HEK293 (cell line): Measurements from ENCODE around the gene SLBP.

Source experiments
- CTCF ChIA-PET: fragments of 350-600 bp; formaldehyde crosslinking; extraction: SDS; loops from one replicate; lab custom pipeline; 2021; ENCODE audit warnings: antibody characterized with exemption; lab: Yijun Ruan, JAX
- POLR2A ChIA-PET: fragments of 300-600 bp; formaldehyde crosslinking; extraction: SDS; loops from one replicate; lab custom pipeline; 2020; ENCODE audit warnings: antibody characterized with exemption, inconsistent platforms; lab: Yijun Ruan, JAX
- H3K27ac ChIP-seq: fragments of 200-500 bp; sonication (Bioruptor generic); 2 replicates; pipeline ENCODE4 v1.5.1; 2014; ENCODE audit warnings: low read depth, low read length, control low read depth, inconsistent platforms; ENCODE audit errors: extremely low read depth
- H3K36me3 ChIP-seq, 2 experiments: fragments of 200-500 bp in 1 of 2; sonication (Bioruptor generic) in 1 of 2; 1 replicate in 1 of 2; 2 replicates in 1 of 2; pipeline ENCODE4 v1.5.1; 2014 to 2017; ENCODE audit warnings: inconsistent platforms in 2 of 2, low read length in 2 of 2; ENCODE audit not compliant: control insufficient read depth in 2 of 2, insufficient read depth in 1 of 2
- H3K4me1 ChIP-seq: fragments of 200-500 bp; sonication (Bioruptor generic); 2 replicates; pipeline ENCODE4 v1.5.1; 2014; ENCODE audit warnings: mild to moderate bottlenecking, low read length, inconsistent platforms; ENCODE audit not compliant: control insufficient read depth, insufficient read depth
- H3K4me3 ChIP-seq: 2 replicates; pipeline ENCODE4 v1.5.1; 2011; ENCODE audit warnings: low read depth, mild to moderate bottlenecking, control low read depth, low read length, moderate library complexity
- H3K9me3 ChIP-seq: fragments of 200-500 bp; sonication (Bioruptor generic); 2 replicates; pipeline ENCODE4 v1.5.1; 2014; ENCODE audit warnings: low read depth, low read length, inconsistent platforms; ENCODE audit not compliant: control insufficient read depth, insufficient read depth
- HOXA7 ChIP-seq: sonication (generic); formaldehyde crosslinking; IDR thresholded peaks from 2 replicates; pipeline ENCODE4 v1.8.1; 2022; ENCODE audit warnings: missing genetic modification reagents, borderline replicate concordance
- IKZF3 ChIP-seq: fragments of 450-650 bp; IDR thresholded peaks from 2 replicates; pipeline ENCODE4 v1.5.0; 2018; ENCODE audit warnings: missing biosample characterization, mild to moderate bottlenecking, missing genetic modification characterization, moderate library complexity
- MYNN ChIP-seq: fragments of 450-650 bp; formaldehyde crosslinking; IDR thresholded peaks from 2 replicates; pipeline ENCODE4 v1.5.1; 2016; ENCODE audit warnings: missing biosample characterization, missing genetic modification characterization, borderline replicate concordance
- OVOL3 ChIP-seq: fragments of 450-650 bp; formaldehyde crosslinking; IDR thresholded peaks from 2 replicates; pipeline ENCODE4 v1.5.1; 2016; ENCODE audit warnings: missing biosample characterization, missing genetic modification characterization
- YY2 ChIP-seq: fragments of 450-650 bp; formaldehyde crosslinking; IDR thresholded peaks from 2 replicates; pipeline ENCODE4 v1.5.1; 2016; ENCODE audit warnings: missing biosample characterization, missing genetic modification characterization
- ZFP3 ChIP-seq: fragments of 450-650 bp; formaldehyde crosslinking; IDR thresholded peaks from 2 replicates; pipeline ENCODE4 v1.5.1; 2016; ENCODE audit warnings: low read depth, missing biosample characterization, missing genetic modification characterization
- ZNF138 ChIP-seq: fragments of 450-650 bp; formaldehyde crosslinking; IDR thresholded peaks from 2 replicates; pipeline ENCODE4 v1.5.1; 2016; ENCODE audit warnings: missing biosample characterization, missing genetic modification characterization, borderline replicate concordance
- ZNF140 ChIP-seq: fragments of 450-650 bp; formaldehyde crosslinking; IDR thresholded peaks from 2 replicates; pipeline ENCODE4 v1.5.1; 2016; ENCODE audit warnings: missing biosample characterization, missing genetic modification characterization
- ZNF146 ChIP-seq: fragments of 450-650 bp; formaldehyde crosslinking; IDR thresholded peaks from 2 replicates; pipeline ENCODE4 v1.5.1; 2016; ENCODE audit warnings: missing biosample characterization, missing genetic modification characterization
- ZNF239 ChIP-seq: fragments of 450-650 bp; formaldehyde crosslinking; IDR thresholded peaks from 2 replicates; pipeline ENCODE4 v1.5.1; 2016; ENCODE audit warnings: missing biosample characterization, missing genetic modification characterization
- ZNF248 ChIP-seq: fragments of 450-650 bp; formaldehyde crosslinking; IDR thresholded peaks from 2 replicates; pipeline ENCODE4 v1.5.1; 2017; ENCODE audit warnings: missing biosample characterization, missing genetic modification characterization
- ZNF311 ChIP-seq: fragments of 450-650 bp; formaldehyde crosslinking; IDR thresholded peaks from 2 replicates; pipeline ENCODE4 v1.5.1; 2017; ENCODE audit warnings: missing biosample characterization, missing genetic modification characterization, borderline replicate concordance
- ZNF366 ChIP-seq: fragments of 450-650 bp; formaldehyde crosslinking; conservative IDR thresholded peaks from 2 replicates; pipeline ENCODE4 v1.5.1; 2016; ENCODE audit warnings: missing biosample characterization, missing genetic modification characterization
- ZNF558 ChIP-seq: fragments of 450-650 bp; formaldehyde crosslinking; IDR thresholded peaks from 2 replicates; pipeline ENCODE4 v1.5.1; 2016; ENCODE audit warnings: missing biosample characterization, missing genetic modification characterization
- ZNF658 ChIP-seq: fragments of 450-650 bp; formaldehyde crosslinking; IDR thresholded peaks from 2 replicates; pipeline ENCODE4; 2016; ENCODE audit warnings: missing biosample characterization, missing genetic modification characterization
- ZSCAN30 ChIP-seq: fragments of 450-650 bp; IDR thresholded peaks from 2 replicates; pipeline ENCODE4 v1.5.1; 2018; ENCODE audit warnings: missing biosample characterization, mild to moderate bottlenecking, missing genetic modification characterization, moderate library complexity
- TF ChIP-seq, protein P1 (sequence below): fragments of 450-650 bp; formaldehyde crosslinking; IDR thresholded peaks from 2 replicates; pipeline ENCODE4 v1.5.1; 2016; ENCODE audit warnings: missing biosample characterization, missing genetic modification characterization
- TF ChIP-seq, protein P2 (sequence below): fragments of 450-650 bp; formaldehyde crosslinking; IDR thresholded peaks from 2 replicates; pipeline ENCODE4 v1.5.1; 2017; ENCODE audit warnings: missing biosample characterization, missing genetic modification characterization
- TF ChIP-seq, protein P3 (sequence below): fragments of 450-650 bp; formaldehyde crosslinking; IDR thresholded peaks from 2 replicates; pipeline ENCODE4 v1.5.1; 2016; ENCODE audit warnings: missing biosample characterization, missing genetic modification characterization
- TF ChIP-seq, protein P4 (sequence below): fragments of 450-650 bp; formaldehyde crosslinking; IDR thresholded peaks from 2 replicates; pipeline ENCODE4 v1.5.1; 2016; ENCODE audit warnings: missing biosample characterization, missing genetic modification characterization

The SLBP gene

DNA sequence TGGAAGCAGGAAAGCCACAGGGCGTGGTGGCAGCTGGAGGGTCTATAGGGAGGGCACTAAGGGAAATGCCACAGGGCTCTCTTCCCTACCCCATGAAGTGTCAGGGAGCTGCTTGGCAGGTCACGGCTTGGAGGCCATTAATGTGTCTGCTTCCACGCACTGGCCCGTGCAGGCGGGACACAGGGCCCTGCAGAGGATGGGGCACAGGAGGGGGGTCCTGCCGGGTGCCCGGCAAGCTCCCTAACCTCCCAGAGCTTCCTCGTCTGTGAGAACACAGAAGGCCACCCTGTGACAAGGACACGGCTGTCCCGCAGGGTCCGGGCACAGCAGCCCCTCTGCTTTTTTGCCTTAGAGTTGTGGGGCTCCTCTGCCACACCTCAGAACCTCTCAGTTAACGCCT lies 53.5 kb downstream of the SLBP start (continued):
- no peak for TF ChIP-seq OVOL3 (tag by site-specific recombination)
- TF ChIP-seq, protein P1, sequence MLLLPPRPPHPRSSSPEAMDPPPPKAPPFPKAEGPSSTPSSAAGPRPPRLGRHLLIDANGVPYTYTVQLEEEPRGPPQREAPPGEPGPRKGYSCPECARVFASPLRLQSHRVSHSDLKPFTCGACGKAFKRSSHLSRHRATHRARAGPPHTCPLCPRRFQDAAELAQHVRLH, result no peak
- no peak for TF ChIP-seq ZSCAN30 (tag by site-specific recombination)
- TF ChIP-seq, protein P2, sequence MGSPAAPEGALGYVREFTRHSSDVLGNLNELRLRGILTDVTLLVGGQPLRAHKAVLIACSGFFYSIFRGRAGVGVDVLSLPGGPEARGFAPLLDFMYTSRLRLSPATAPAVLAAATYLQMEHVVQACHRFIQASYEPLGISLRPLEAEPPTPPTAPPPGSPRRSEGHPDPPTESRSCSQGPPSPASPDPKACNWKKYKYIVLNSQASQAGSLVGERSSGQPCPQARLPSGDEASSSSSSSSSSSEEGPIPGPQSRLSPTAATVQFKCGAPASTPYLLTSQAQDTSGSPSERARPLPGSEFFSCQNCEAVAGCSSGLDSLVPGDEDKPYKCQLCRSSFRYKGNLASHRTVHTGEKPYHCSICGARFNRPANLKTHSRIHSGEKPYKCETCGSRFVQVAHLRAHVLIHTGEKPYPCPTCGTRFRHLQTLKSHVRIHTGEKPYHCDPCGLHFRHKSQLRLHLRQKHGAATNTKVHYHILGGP (tag by site-specific recombination), result no peak
- TF ChIP-seq, protein P3, sequence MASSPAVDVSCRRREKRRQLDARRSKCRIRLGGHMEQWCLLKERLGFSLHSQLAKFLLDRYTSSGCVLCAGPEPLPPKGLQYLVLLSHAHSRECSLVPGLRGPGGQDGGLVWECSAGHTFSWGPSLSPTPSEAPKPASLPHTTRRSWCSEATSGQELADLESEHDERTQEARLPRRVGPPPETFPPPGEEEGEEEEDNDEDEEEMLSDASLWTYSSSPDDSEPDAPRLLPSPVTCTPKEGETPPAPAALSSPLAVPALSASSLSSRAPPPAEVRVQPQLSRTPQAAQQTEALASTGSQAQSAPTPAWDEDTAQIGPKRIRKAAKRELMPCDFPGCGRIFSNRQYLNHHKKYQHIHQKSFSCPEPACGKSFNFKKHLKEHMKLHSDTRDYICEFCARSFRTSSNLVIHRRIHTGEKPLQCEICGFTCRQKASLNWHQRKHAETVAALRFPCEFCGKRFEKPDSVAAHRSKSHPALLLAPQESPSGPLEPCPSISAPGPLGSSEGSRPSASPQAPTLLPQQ (tag by site-specific recombination), result no peak
- no peak for TF ChIP-seq ZNF366 (tag by site-specific recombination)
- TF ChIP-seq ZFP3 (tag by site-specific recombination), result no peak
- TF ChIP-seq, protein P4, sequence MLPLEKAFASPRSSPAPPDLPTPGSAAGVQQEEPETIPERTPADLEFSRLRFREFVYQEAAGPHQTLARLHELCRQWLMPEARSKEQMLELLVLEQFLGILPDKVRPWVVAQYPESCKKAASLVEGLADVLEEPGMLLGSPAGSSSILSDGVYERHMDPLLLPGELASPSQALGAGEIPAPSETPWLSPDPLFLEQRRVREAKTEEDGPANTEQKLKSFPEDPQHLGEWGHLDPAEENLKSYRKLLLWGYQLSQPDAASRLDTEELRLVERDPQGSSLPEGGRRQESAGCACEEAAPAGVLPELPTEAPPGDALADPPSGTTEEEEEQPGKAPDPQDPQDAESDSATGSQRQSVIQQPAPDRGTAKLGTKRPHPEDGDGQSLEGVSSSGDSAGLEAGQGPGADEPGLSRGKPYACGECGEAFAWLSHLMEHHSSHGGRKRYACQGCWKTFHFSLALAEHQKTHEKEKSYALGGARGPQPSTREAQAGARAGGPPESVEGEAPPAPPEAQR, result no peak
- no peak for TF ChIP-seq YY2 (tag by site-specific recombination)
- no peak for TF ChIP-seq ZNF658 (tag by site-specific recombination)

DNA sequence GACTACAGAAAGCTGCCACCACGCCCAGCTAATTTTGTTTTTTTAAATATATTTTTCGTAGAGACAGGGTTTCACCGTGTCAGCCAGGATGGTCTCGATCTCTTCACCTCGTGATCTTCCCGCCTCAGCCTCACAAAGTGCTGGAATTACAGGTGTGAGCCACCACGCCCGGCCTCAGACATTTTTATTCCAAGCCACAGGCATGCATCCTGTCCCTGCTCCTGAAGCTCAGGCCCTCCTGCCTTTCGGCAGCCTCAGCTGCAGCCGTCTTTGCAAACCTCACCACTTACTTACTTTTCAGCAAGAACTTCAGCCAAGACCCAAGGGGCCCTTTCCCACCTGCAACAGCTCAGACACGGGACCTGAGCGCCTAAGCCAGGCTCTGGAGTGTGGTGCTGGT lies 54.0 kb downstream of the SLBP start:
- POLR2A ChIA-PET, result no interaction called here
- Histone ChIP-seq H3K9me3 (no peaks in the 10 kb centered on the region), H3K4me3 (no peak overlapping the region)
- CTCF ChIA-PET, result interaction anchor here (0.6 kb wide), 1 partner anchor 87 kb away, joined by 3 read pairs; no protein-coding TSS in a partner anchor
- no peak for TF ChIP-seq ZNF239 (tag by site-specific recombination)
- no peak for TF ChIP-seq MYNN
- no peak for TF ChIP-seq ZNF311
- no peak for TF ChIP-seq ZNF140 (tag by site-specific recombination)
- TF ChIP-seq ZNF558, result no peak
- TF ChIP-seq, all 188 proteins: peak for 0
- Histone ChIP-seq H3K27ac (no peak overlapping the region), H3K36me3 (no peaks in the 10 kb centered on the region), H3K4me1 (no peaks in the 10 kb centered on the region)

DNA sequence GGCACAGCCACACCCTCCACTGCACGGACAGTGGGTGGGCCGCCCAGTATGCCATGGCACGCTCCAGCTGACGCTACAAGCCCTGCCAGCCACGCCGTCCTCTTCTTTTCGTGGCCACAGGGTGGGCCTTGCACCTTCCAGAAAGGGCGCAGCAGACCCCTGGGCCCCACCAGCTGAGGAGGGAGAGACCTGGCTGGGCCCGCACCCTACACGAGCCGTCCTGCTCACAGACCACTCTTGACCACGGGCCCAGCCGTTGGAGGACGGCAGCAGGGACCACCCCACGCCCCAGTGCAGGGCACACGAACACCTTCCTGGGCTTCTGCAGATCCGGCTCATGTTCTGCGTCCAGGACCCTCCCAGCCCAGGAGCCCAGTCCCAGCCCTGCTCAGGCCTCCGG lies 55.1 kb downstream of the SLBP start:
- ChIA-PET CTCF (no interaction called here), POLR2A (no interaction called here)
- no peaks in the 10 kb centered on the region for H3K36me3 ChIP-seq
- H3K9me3 ChIP-seq, result no peaks in the 10 kb centered on the region
- TF ChIP-seq IKZF3 (tag by site-specific recombination) (no peak), HOXA7 (CRISPR knock-in tag) (no peak), ZNF248 (no peak), ZNF138 (no peak), ZNF146 (tag by site-specific recombination) (no peak), ZSCAN30 (tag by site-specific recombination) (no peak)
- TF ChIP-seq, protein P2 (tag by site-specific recombination), result no peak
- TF ChIP-seq, all 188 proteins: peak for 0
- no peak overlapping the region for H3K27ac ChIP-seq
- H3K4me3 ChIP-seq, result no peak overlapping the region
- H3K4me1 ChIP-seq, result no peaks in the 10 kb centered on the region
